Stomach smooth muscle (tissue), 2 donors: ENCODE measurements around the gene TRPM8.

ENCODE experiments used
- H3K27ac ChIP-seq: one replicate; pipeline ENCODE4 v1.7.0; 2013; ENCODE audit warnings: mild to moderate bottlenecking, low read length, inconsistent platforms
- H3K27me3 ChIP-seq, 2 donors: one replicate each; pipeline ENCODE4 v1.7.0; 2013; ENCODE audit warnings: low read length in 2 of 2; ENCODE audit not compliant: insufficient read depth in 2 of 2, control insufficient read depth in 1 of 2
- H3K36me3 ChIP-seq, 2 donors: one replicate each; pipeline ENCODE4 v1.7.0; 2013; ENCODE audit warnings: low read length in 2 of 2; ENCODE audit not compliant: control insufficient read depth in 2 of 2, insufficient read depth in 2 of 2
- H3K4me1 ChIP-seq: one replicate; pipeline ENCODE4 v1.7.0; 2013; ENCODE audit warnings: low read length; ENCODE audit not compliant: control insufficient read depth, insufficient read depth
- H3K4me3 ChIP-seq, 2 donors: one replicate each; pipeline ENCODE4 v1.7.0; 2013; ENCODE audit warnings: low read length in 2 of 2
- H3K9ac ChIP-seq, 2 donors: one replicate each; pipeline ENCODE4 v1.7.0; 2013; ENCODE audit warnings: low read length in 2 of 2, mild to moderate bottlenecking in 1 of 2
- H3K9me3 ChIP-seq, 2 donors: one replicate each; pipeline ENCODE4 v1.7.0; 2013; ENCODE audit warnings: low read length in 2 of 2; ENCODE audit not compliant: control insufficient read depth in 2 of 2
- donor health status: healthy.
- donor health status: Pancreatic carcinoma.

TRPM8 gene

DNA sequence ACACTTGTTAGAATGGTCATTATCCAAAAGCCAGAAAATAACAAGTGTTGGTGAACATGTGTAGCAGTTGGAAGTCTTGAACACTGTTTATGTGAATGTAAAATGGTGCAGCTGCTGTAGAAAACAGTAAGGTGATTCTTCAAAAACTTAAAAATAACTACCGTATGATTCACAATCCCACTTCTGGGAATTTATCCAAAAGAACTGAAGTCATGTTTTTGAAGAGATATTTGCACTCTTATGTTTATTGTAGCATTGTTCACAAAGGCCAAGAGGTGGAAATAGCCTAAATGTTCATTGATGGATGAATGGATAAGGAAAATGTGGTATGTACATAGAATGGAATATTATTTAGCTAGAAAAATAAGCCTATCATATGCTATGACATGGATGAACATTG lies 127.0 kb downstream of the TRPM8 start:
- no peaks in the 10 kb centered on the region for H3K4me1 ChIP-seq
- no peak overlapping the region for H3K4me3 ChIP-seq
- no peaks in the 10 kb centered on the region for H3K27me3 ChIP-seq
- H3K9me3 ChIP-seq: no peaks in the 10 kb centered on the region
- H3K9ac ChIP-seq: no peak overlapping the region
- no peaks in the 10 kb centered on the region for H3K36me3 ChIP-seq
- H3K27ac ChIP-seq: no peak overlapping the region

DNA sequence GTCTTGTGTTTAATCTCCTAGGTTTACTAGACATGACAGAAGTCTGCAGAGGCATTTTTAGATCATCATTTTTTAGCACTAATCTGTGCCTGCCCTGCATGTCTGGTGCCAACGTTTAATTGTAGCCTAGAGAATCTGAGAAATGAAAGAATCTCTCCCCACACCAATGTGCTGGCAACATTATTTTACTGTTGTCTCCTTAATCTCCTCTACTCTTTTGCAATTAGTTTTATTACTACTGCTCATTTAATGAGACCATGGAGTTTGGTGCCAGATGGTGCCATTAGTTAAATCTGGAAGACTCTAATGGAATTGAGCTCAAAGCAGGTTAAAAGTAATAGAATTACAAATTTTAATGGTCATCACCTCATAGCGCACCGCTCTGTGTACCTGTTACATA lies 129.3 kb downstream of the TRPM8 start:
- H3K27me3 ChIP-seq: no peaks in the 10 kb centered on the region
- no peak overlapping the region for H3K9ac ChIP-seq
- no peak overlapping the region for H3K27ac ChIP-seq
- no peaks in the 10 kb centered on the region for H3K9me3 ChIP-seq
- no peak overlapping the region for H3K4me3 ChIP-seq
- no peaks in the 10 kb centered on the region for H3K4me1 ChIP-seq
- no peaks in the 10 kb centered on the region for H3K36me3 ChIP-seq

DNA sequence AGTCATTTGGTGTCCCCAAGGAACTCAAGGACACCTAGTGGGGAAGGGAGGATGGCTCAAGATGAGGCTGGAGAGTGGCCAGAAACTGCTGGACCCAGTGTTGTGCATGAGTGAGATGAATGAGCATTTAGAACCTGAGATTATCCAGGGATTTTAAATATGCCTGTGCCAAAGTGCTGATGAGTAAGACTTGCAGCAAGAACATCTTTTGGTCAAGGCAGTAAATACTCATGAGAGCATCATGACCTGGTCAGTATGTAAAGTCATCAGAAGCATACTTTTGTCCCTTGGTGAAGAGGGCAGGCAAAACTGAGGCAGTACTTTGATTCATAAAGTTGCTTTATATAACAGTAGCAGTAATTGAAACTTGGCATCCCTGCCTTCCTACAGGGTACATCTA lies 130.2 kb downstream of the TRPM8 start:
- no peak overlapping the region for H3K27ac ChIP-seq
- H3K27me3 ChIP-seq: peaks cover 0 to 6% of the 10 kb centered on the region in 2 donors
- no peaks in the 10 kb centered on the region for H3K36me3 ChIP-seq
- no peak overlapping the region for H3K9ac ChIP-seq
- no peak overlapping the region for H3K4me3 ChIP-seq
- no peaks in the 10 kb centered on the region for H3K4me1 ChIP-seq
- H3K9me3 ChIP-seq: no peaks in the 10 kb centered on the region

DNA sequence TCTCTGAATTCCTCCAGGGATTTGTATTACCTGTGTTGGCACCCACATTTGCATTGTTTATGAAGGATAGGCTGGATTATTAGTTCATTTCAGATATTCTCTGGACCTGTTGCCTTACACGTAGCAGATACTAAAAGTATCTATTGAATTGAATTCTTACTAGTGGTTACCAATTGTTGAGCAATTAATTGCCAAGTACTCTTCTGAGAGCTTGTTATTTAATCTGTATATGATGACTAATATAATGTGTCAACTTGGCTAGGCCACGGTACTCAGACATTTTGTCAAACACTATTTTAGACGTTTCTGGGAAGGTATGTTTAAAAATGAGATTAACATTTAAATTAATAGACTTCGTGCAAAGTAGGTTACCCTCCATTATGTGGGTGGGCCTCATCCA lies 130.9 kb downstream of the TRPM8 start:
- Histone ChIP-seq H3K4me3 (no peak overlapping the region), H3K27ac (no peak overlapping the region), H3K36me3 (no peaks in the 10 kb centered on the region), H3K9ac (no peak overlapping the region), H3K27me3 (peaks cover 0 to 6% of the 10 kb centered on the region in 2 donors), H3K4me1 (no peaks in the 10 kb centered on the region), H3K9me3 (no peaks in the 10 kb centered on the region)

DNA sequence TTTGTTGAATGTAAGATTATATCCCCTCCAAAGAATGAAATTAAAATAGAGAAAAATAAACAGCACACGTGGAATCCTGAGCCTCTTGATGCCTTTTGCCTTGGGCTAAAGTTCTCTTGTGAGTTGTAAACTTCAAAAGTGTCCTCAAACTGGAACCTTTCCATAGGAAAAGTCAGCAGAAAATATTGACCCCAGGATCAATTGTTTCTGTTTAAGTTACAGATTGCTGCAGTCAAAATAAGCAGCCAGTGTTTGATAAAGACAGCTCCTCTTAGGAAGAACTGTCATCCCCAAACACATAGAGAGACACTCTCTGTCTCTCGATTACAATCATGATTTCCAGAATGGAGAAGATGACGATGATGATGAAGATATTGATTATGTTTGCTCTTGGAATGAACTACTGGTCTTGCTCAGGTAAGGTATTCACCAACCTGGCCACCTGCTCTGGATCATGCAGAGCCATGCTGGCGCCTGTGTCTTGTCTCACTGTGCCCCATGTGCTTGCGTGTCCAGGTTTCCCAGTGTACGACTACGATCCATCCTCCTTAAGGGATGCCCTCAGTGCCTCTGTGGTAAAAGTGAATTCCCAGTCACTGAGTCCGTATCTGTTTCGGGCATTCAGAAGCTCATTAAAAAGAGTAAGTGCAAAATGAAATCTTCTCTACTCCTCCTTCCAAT lies 133.4 kb downstream of the TRPM8 start, which contains the start of gene SPP2:
Gene SPP2, plus strand, starts transcription at position 248 of the 681 bp plus-strand sequence. Its CDS starts 85 bp downstream, at position 333.
- Histone ChIP-seq H3K36me3 (no peaks in the 10 kb centered on the region), H3K4me3 (no peak within 1 kb of the TSS), H3K4me1 (no peaks in the 10 kb centered on the region), H3K27me3 (peaks cover 0 to 7% of the 10 kb centered on the region in 2 donors), H3K27ac (no peak within 1 kb of the TSS), H3K9ac (no peak within 1 kb of the TSS), H3K9me3 (no peaks in the 10 kb centered on the region)

DNA sequence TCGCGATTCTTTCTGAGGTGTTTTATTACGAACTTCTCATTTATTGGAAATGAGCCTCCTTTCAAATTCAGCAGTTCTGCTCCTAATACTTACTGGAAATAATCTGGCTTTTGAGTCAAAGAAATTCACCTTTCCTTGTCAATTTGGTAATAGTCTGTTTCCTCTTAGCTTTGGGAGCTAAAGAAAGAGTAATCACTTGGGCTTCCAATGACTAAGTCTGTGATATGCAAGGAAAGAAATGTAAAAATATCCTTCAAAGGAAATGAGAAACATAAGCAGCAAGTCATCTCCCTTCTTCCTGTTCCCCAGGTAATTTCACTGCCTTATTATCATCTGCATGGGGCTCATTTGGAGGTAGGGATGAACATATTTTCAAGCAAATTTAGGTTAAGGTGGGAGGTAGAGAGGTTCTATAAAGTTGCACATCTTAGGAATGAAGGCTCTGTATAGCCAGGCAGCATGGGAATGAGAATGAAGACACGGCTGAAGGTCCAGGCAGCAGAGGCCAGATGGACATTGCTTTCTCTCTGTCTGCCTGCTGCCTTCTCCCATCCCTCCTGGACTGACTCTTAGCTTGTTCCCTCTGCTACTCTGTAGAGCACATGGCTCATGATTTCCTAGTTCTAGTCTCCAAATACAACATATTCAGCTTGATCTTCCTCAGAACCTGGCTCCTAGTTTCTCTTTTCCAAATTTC lies 134.3 kb downstream of the TRPM8 start:
- peaks cover 0 to 7% of the 10 kb centered on the region in 2 donors for H3K27me3 ChIP-seq

DNA sequence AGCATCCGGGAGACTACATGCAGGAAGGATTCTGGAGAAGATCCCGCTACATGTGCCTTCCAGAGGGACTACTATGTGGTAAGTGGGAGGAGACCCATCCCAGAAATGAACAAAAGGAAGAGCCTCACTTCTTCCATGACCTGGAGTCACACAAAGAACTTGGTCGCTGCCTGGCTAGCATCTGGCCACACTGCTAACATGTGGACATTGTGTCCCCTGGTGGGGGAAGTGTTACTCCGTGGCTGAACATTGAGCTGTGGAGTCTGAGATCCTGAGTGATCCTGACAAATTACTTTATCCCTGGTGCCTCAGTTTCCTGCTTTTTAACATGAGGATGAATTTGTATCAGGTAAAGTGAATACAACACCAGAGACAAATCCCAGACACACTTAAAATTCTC lies 141.7 kb downstream of the TRPM8 start:
- H3K36me3 ChIP-seq: no peaks in the 10 kb centered on the region
- no peak overlapping the region for H3K4me3 ChIP-seq
- no peak overlapping the region for H3K27ac ChIP-seq
- H3K9ac ChIP-seq: no peak overlapping the region
- H3K9me3 ChIP-seq: peaks cover 2 to 3% of the 10 kb centered on the region in 2 donors
- no peaks in the 10 kb centered on the region for H3K4me1 ChIP-seq
- peaks cover 0 to 11% of the 10 kb centered on the region in 2 donors for H3K27me3 ChIP-seq

More for the DNA sequence above, 134.3 kb downstream of the TRPM8 start:
- H3K4me1 ChIP-seq: no peaks in the 10 kb centered on the region
- no peaks in the 10 kb centered on the region for H3K9me3 ChIP-seq
- H3K36me3 ChIP-seq: no peaks in the 10 kb centered on the region
- H3K9ac ChIP-seq: no peak overlapping the region
- no peak overlapping the region for H3K4me3 ChIP-seq
- H3K27ac ChIP-seq: no peak overlapping the region

DNA sequence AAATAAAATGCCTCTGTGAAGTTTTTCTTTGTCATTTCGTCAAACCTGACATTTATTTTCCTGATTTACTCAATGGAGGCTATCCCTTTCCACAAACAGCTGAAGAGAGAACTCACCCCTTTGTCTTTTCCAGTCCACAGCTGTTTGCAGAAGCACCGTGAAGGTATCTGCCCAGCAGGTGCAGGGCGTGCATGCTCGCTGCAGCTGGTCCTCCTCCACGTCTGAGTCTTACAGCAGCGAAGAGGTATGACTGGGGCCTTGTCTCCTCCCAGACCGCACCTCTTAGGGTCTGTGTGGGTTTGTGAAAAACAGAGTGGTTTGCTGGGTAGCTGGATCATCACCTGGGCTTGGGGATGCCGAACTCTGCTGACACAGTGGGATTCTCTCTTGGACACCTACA lies 143.1 kb downstream of the TRPM8 start:
- no peaks in the 10 kb centered on the region for H3K4me1 ChIP-seq
- no peaks in the 10 kb centered on the region for H3K36me3 ChIP-seq
- H3K9me3 ChIP-seq: peaks cover 2 to 3% of the 10 kb centered on the region in 2 donors
- no peak overlapping the region for H3K4me3 ChIP-seq
- H3K27me3 ChIP-seq: peaks cover 0 to 10% of the 10 kb centered on the region in 2 donors
- H3K27ac ChIP-seq: no peak overlapping the region
- H3K9ac ChIP-seq: no peak overlapping the region

DNA sequence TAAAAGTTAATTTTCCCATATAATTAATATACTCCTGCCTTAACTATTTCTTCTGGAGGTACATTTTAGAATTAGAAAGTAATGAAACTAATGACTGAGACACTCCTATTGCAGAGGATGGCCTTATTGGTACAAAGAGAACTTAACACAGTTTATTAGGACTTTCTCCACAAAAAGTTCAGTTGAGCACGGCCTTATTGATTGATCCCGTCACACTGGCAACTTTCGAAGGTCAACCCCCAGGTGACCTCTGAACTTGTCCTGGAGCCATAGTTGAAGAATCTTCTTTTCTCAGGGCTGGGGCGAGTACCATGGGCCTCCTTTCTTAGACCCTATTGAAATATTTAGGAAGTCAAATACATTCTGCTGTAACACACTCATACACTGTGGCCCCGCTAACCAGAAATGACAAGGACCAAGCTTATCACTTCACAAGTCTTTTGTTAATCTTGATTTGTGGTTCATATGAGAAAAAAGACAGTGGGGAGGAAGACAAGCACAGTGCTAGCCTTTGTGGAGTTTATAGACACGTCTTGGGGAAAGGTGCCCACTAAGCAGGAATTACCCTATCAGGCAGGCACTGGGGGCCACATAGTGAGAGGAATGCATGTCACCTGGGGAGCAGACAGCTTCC lies 144.6 kb downstream of the TRPM8 start:
- no peaks in the 10 kb centered on the region for H3K4me1 ChIP-seq
- no peak overlapping the region for H3K27ac ChIP-seq
- H3K9ac ChIP-seq: no peak overlapping the region
- peaks cover 0 to 11% of the 10 kb centered on the region in 2 donors for H3K27me3 ChIP-seq
- no peaks in the 10 kb centered on the region for H3K36me3 ChIP-seq
- peaks cover 2 to 3% of the 10 kb centered on the region in 2 donors for H3K9me3 ChIP-seq
- H3K4me3 ChIP-seq: no peak overlapping the region

DNA sequence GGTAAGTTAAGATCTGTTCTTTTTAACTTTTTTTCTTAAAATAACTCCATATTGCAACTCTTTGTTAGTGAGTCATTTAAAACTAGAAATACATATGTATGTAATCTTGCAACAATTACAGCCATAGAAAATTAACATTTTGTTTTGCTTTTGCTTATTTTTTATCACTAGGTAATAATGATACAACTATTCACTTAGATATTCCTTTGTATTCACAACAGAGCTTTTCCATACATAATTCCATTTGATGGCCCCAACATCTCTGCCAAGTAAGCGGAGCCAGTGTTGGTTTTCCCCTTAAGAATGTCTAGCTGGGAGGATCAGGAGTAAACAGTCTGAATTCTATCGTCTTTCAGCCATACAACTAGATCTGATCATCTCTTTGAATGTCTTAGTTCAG lies 149.4 kb downstream of the TRPM8 start:
- no peak overlapping the region for H3K9ac ChIP-seq
- no peaks in the 10 kb centered on the region for H3K4me1 ChIP-seq
- no peak overlapping the region for H3K27ac ChIP-seq
- H3K36me3 ChIP-seq: no peaks in the 10 kb centered on the region
- H3K27me3 ChIP-seq: peaks cover 0 to 2% of the 10 kb centered on the region in 2 donors
- H3K9me3 ChIP-seq: peaks cover 3 to 9% of the 10 kb centered on the region in 2 donors
- H3K4me3 ChIP-seq: no peak overlapping the region
